Measurements from ENCODE around the gene SFXN5.

The SFXN5 gene

GRCh38 chr2:73109431-73110167, 38.1 kb upstream of the SFXN5 start:
- ChIA-PET CTCF (interaction anchor here (1.1 kb wide), 1 partner anchor 47 kb away, joined by 4 read pairs; no protein-coding TSS in a partner anchor), POLR2A (no interaction called here)
- DNase-seq (ENCODE audit: extremely low spot score), result no peak
- TF ChIP-seq FOXM1 (IDR thresholded peaks at IDR 0.05; ENCODE audit: borderline replicate concordance) (no peak), PKNOX1 (IDR thresholded peaks at IDR 0.05) (no peak), HDGF (IDR thresholded peaks at IDR 0.05; ENCODE audit: borderline replicate concordance) (no peak), NFRKB (IDR thresholded peaks at IDR 0.05) (no peak), SUZ12 (IDR thresholded peaks at IDR 0.05) (no peak), ARNT (IDR thresholded peaks at IDR 0.05) (no peak), TARDBP (IDR thresholded peaks at IDR 0.05) (no peak), SP1 (IDR thresholded peaks at IDR 0.05) (no peak), FOXA1 (IDR thresholded peaks at IDR 0.05) (no peak), LEF1 (IDR thresholded peaks at IDR 0.05; ENCODE audit: borderline replicate concordance) (no peak), FOXK2 (IDR thresholded peaks at IDR 0.05) (no peak), ZNF384 (IDR thresholded peaks at IDR 0.05) (no peak), ELF4 (IDR thresholded peaks at IDR 0.05) (no peak), CTBP1 (IDR thresholded peaks at IDR 0.05; ENCODE audit: borderline replicate concordance) (no peak), L3MBTL2 (conservative IDR thresholded peaks at IDR 0.05) (no peak), BHLHE40 (IDR thresholded peaks at IDR 0.05; ENCODE audit: borderline replicate concordance) (no peak)

GRCh38 chr2:73107211-73107926, 35.9 kb upstream of the SFXN5 start:
- ChIA-PET CTCF (no interaction called here), POLR2A (no interaction called here)
- DNase-seq (ENCODE audit: extremely low spot score), result no peak

GRCh38 chr2:73106791-73107190, 35.3 kb upstream of the SFXN5 start:
- no peak for TF ChIP-seq NFRKB (IDR thresholded peaks at IDR 0.05)
- ChIA-PET POLR2A (no interaction called here), CTCF (no interaction called here)
- DNase-seq (ENCODE audit: extremely low spot score), result no peak

More at GRCh38 chr2:73107211-73107926, 35.9 kb upstream of the SFXN5 start:
- TF ChIP-seq SUZ12 (IDR thresholded peaks at IDR 0.05) (no peak), ZNF384 (IDR thresholded peaks at IDR 0.05) (no peak), CTBP1 (IDR thresholded peaks at IDR 0.05; ENCODE audit: borderline replicate concordance) (no peak), FOXM1 (IDR thresholded peaks at IDR 0.05; ENCODE audit: borderline replicate concordance) (no peak), TARDBP (IDR thresholded peaks at IDR 0.05) (no peak), BHLHE40 (IDR thresholded peaks at IDR 0.05; ENCODE audit: borderline replicate concordance) (no peak), PKNOX1 (IDR thresholded peaks at IDR 0.05) (no peak), L3MBTL2 (conservative IDR thresholded peaks at IDR 0.05) (no peak), NFRKB (IDR thresholded peaks at IDR 0.05) (no peak), ELF4 (IDR thresholded peaks at IDR 0.05) (no peak), FOXK2 (IDR thresholded peaks at IDR 0.05) (no peak), HDGF (IDR thresholded peaks at IDR 0.05; ENCODE audit: borderline replicate concordance) (no peak)

- TF ChIP-seq HDGF (IDR thresholded peaks at IDR 0.05; ENCODE audit: borderline replicate concordance) (no peak), FOXA1 (IDR thresholded peaks at IDR 0.05) (no peak), NFRKB (IDR thresholded peaks at IDR 0.05) (no peak), CTBP1 (IDR thresholded peaks at IDR 0.05; ENCODE audit: borderline replicate concordance) (no peak), ARNT (IDR thresholded peaks at IDR 0.05) (no peak), BHLHE40 (IDR thresholded peaks at IDR 0.05; ENCODE audit: borderline replicate concordance) (no peak), LEF1 (IDR thresholded peaks at IDR 0.05; ENCODE audit: borderline replicate concordance) (no peak), PKNOX1 (IDR thresholded peaks at IDR 0.05) (no peak), ELF4 (IDR thresholded peaks at IDR 0.05) (no peak), ZNF384 (IDR thresholded peaks at IDR 0.05) (no peak), FOXM1 (IDR thresholded peaks at IDR 0.05; ENCODE audit: borderline replicate concordance) (no peak), FOXK2 (IDR thresholded peaks at IDR 0.05) (no peak), TARDBP (IDR thresholded peaks at IDR 0.05) (no peak), SUZ12 (IDR thresholded peaks at IDR 0.05) (no peak), SP1 (IDR thresholded peaks at IDR 0.05) (no peak), L3MBTL2 (conservative IDR thresholded peaks at IDR 0.05) (no peak)
- ChIA-PET POLR2A (no interaction called here), CTCF (no interaction called here)
- no peak for DNase-seq (ENCODE audit: extremely low spot score)
These were observed 34.0 kb upstream of the SFXN5 start for GRCh38 chr2:73105511-73105971.

- no peak for DNase-seq (ENCODE audit: extremely low spot score)
- ChIA-PET CTCF (no interaction called here), POLR2A (no interaction called here)
- TF ChIP-seq FOXK2 (IDR thresholded peaks at IDR 0.05) (no peak), FOXA1 (IDR thresholded peaks at IDR 0.05) (no peak), SUZ12 (IDR thresholded peaks at IDR 0.05) (no peak), FOXM1 (IDR thresholded peaks at IDR 0.05; ENCODE audit: borderline replicate concordance) (no peak), LEF1 (IDR thresholded peaks at IDR 0.05; ENCODE audit: borderline replicate concordance) (no peak), PKNOX1 (IDR thresholded peaks at IDR 0.05) (no peak), BHLHE40 (IDR thresholded peaks at IDR 0.05; ENCODE audit: borderline replicate concordance) (no peak), SP1 (IDR thresholded peaks at IDR 0.05) (no peak), L3MBTL2 (conservative IDR thresholded peaks at IDR 0.05) (no peak), NFRKB (IDR thresholded peaks at IDR 0.05) (no peak), CTBP1 (IDR thresholded peaks at IDR 0.05; ENCODE audit: borderline replicate concordance) (no peak), ARNT (IDR thresholded peaks at IDR 0.05) (no peak), ZNF384 (IDR thresholded peaks at IDR 0.05) (no peak)
These were observed 33.4 kb upstream of the SFXN5 start for GRCh38 chr2:73104933-73105332.
